HG02981 (cell line): ENCODE measurements around the gene ADGRL1.
"Not testable (repeated sequence)": the region's sequence is repeated elsewhere in the genome, so short reads cannot be mapped to it uniquely, and the experiment has no call there.

Source experiments
- ATAC-seq: cut with Tn5 transposase; IDR thresholded peaks from one replicate; pipeline ENCODE4 v1.9.1; 2021; ENCODE audit warnings: mild to moderate bottlenecking, moderate library complexity; ENCODE audit not compliant: unreplicated experiment

ADGRL1 gene

DNA sequence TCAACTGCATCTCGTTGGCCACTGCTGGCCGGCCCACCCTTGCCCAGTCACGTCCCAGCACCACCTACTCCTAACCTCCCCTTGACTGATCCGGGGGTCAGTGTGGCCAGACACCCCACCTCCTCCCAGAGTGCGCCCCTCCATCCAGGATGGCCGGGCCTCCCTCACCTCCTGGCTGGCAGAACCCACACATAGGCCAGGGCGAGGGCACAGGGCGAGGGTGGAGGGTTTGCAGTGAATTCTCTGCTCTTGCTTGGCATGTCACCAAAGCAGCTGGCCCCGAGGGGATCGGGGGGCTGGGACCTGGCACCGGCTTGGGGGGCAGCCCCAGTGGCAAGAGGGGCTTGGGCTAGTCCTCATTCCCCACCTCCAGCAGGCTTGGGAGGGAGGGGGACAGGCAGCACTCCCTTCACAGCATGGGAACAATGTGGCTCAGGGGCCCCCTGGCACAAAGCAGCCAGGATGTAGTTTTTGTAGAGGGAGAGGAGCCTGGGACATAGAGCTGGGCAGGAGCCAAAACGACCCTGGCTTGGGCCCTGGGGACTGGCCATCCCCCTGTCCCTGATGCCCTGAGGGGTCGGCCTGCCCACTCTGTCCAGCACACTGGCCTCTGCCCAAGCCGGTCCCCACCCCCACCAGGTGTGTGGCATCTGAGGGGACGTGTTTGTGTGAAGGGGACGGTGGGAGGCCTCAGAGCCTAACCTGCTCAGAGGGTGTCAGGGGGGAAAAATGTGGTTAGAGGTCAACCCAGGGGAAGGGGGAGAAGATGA is 41.1 kb downstream of the ADGRL1 start:
- no peak for ATAC-seq

DNA sequence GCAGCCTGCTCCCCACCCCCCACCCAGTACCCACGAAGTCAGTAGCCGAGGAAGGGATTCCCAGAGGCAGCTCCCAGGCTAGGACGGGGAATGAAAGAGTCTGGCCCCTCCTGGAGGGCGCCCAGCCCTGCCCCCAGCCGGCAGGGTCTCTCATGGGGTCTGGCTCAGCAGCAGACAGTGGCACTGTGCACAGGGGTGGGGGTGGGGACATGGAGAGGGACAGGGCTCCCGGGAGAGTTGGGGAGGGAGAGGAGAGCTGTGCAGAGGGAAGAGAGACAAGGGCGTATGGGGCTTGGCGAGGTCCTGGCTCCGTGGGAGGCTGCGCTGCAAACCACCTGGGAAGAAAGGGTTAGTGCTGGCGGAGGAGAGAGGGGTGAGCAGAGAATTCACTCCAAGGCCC is 41.9 kb downstream of the ADGRL1 start:
- no peak for ATAC-seq

GRCh38 chr19:14162871-14163297 is 43.1 kb downstream of the ADGRL1 start:
- no peak for ATAC-seq

DNA sequence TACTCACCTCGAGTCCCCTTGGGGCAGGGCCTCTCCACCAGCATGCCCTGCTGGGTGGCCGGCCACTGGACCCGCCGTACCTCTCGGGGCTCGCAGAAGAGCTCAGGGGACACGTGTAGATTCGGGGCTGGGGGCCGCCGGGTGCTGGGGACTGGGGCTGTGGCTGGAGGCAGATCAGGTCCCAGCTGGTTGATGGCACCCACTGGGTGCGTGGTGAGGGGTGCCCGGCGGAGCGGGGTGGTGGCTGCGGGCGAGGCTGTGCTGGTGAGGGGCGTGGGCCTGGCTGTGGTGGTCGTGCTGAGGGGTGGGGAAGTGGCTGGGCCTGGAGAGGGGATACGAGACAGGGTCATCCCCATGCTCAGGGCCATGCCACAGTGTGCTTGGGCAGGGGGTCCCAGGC is 44.7 kb downstream of the ADGRL1 start:
- ATAC-seq = no peak

DNA sequence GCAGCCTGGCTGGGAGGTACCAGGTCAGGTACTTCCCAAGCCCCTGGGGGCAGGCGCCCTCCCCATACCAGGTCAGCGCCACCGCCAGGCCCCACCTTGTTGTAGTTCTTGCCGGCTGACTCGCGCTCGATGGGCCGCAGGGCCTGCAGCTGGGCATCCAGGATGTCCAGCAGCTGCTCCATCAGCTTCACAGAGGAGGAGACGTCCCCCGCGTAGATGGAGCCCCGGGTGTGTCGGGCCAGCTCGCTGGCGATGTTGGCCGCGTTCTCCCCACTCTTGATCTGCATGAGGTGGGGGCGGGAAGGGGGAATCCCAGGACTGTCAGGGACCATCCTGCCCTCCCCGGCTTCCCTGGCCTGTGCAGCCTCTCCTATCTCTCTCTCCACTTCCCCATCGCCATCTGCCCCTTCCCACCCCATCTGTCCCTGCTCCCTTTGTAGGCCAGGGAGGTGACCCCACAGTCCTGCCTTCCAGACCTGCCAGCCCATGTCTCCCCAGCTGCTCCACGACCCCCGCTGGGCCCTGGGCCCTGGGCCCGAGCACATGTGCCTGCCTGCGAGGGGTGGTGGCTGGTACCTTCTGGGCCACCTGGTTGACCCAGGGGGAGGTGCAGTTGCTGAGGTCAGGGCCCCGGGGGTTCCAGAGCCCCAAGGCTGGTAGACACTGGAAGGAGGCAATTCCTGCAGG is 45.8 kb downstream of the ADGRL1 start:
- no peak for ATAC-seq

DNA sequence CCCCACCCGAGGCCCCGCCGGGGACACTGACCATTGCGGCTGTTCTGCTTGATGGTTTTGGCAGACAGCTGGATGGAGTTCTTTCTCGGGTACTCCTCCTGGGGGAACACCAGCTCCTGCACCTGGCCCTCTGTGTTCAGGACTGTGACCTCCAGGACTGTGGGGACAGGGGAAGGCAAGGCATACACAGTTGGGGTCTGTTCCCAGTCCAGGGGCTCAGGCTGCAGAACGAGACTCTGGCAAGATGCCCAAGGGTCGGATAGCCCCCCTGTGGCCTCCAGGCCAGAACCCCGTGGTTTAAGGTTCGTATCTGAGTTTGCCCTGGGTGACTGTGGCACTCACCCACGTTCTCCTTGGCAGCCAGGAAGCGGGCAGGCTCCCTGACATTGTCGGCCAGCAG is 46.9 kb downstream of the ADGRL1 start:
- ATAC-seq = no peak

GRCh38 chr19:14158276-14159023 is 47.5 kb downstream of the ADGRL1 start:
- ATAC-seq = no peak

- no peak for ATAC-seq
These were observed 48.8 kb downstream of the ADGRL1 start for GRCh38 chr19:14156971-14157717.

DNA sequence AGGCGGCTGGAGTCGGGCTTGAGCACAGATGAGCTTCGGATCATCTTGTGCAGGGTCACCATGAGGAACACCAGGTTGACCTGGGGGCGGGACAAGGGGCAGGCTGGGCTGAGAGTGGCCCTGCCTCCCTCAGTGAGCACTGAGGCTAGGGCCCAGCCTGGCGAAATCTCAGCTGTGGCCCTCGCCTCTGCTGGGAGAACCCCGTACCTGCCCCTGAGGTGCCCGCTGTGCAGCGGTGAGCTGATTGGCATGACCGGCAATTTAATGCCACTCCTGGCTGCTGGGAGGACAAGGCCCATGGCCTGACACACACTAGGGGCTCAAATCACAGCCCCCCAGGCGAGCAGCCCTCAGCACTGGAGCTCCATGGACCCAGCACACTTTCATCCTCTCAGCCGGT is 49.8 kb downstream of the ADGRL1 start:
- no peak for ATAC-seq

DNA sequence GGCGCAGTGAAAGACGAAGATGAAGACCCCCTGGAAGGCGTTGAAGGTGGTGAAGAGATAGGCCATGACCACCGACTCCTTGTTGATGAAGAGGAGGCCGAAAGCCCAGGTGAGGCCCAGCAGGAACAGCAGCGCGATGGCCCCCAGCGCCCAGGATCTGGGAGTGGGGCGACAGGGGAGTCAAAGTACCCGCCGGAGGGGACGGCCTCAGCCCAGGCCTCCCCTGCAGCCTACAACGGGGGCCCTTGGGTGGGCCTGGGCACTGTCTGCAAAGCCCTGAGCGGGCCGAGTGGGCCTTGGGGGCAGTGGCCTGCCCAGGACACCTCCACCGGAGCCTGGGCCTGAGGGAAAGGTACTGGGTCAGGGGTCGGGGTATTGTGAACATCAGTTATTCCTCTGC is 50.6 kb downstream of the ADGRL1 start:
- no peak for ATAC-seq

DNA sequence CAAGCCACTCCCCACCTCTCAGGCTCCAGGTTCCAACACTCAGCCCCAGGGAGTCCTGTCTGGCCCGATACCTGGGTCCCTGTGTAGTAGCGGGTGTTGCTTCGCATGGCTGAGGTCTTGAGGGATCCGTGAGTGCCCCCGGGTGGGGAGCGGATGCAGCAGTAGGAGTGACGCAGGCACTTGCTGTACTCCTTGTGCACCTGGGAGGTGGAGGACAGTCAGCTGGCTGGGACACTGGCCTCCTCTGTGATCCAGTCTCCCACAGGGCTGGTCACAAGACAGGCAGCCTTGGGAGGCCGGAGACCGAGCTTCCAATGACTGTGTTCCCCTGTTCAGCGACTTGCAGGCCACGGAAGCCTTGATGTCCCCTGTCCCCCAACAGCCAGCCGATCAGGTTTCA is 53.3 kb downstream of the ADGRL1 start:
- ATAC-seq = no peak

GRCh38 chr19:14150770-14151661 is 55.0 kb downstream of the ADGRL1 start:
- no peak for ATAC-seq

DNA sequence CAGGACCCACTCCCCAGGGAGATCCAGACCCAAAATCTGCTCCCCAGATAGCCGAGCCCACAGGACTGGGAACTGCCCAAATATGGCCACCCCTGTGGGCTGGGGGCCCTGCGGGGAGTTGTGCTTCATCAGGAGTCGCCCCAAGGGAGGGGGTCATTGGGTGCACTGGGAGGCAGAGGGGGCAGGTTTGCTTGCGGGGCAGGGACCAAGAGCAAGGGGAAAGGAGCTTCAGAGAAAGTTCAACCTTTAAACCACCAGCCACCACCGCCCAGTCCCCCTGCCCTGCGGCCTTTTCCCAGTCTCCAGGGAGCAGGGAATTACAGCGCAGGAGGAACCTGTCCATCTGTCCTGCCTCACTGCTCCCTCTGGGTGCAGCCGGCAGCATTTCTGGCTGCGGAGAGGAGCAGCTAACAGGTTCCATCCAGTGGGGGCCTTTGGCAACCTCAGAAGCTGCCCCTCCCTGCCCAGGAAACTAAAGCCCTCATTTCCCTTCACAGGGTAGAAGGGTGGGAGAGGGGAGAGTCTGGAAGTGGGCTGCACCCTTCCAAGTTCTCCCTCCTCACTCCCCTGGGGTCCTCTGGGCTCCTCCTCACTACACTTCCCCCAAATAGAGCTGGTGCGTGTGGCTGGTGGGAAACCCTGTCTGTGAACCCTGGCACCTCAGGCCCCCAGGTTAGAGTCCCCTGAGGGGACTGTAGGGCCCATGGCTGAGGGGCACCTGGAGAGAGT is 55.8 kb downstream of the ADGRL1 start:
- ATAC-seq = no peak

DNA sequence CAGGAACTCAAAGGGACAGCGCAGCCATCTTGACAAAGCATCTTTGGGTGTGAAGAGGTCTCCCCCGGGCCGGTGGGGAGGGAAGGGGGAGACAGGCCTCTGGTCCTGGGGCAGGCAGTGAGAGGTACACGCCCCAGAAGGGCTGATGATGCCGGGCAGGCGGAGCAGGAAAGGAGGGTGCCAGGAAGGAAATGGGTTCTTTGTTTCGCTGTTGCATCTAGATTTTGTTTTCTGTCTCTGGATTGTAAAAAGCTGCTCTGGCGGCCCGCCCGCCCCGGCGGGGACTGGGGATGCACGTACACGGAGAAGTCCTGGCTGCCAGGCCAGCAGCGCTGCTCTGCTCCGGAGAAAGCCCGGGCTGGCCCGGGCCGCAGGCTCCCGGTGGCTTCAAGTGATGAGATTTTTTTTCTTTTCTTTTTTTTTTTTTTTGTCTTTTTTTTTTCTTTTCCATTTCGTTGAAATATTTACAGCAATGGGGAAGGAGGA is 56.4 kb downstream of the ADGRL1 start:
- no peak for ATAC-seq

DNA sequence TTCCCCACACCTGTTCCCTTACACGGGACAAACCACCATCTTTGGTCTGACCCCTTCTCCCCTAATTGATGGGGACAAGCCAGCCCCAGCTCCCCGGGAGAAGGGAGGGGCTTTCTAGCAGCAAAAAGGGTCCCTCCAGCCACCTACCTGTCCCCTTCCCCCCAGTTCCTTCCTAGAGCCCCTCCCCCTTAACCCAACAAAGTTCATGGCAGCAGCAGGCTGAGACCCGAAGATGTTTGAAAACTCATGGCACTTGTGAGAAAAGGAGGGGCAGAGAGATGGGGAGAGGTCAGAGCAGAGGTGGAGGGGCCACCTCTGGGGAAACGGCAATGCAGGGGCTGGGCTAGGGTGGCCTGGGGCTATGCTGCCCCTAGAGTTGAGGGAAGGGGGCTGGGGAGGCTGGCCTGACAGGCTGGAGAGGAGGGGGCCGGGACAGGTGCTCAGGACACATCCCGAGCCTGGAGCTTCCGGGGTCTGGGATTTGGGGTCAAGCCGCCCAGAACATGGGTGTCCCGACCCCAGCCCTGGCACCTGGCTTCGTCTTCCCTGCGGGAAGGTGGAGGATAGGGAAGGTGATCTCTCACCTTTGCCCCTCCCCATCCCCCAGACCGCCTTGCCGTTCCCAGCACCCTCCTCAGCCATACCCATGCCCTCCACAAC is 57.1 kb downstream of the ADGRL1 start:
- no peak for ATAC-seq

GRCh38 chr19:14147797-14148605 is 58.0 kb downstream of the ADGRL1 start:
- ATAC-seq = no peak

DNA sequence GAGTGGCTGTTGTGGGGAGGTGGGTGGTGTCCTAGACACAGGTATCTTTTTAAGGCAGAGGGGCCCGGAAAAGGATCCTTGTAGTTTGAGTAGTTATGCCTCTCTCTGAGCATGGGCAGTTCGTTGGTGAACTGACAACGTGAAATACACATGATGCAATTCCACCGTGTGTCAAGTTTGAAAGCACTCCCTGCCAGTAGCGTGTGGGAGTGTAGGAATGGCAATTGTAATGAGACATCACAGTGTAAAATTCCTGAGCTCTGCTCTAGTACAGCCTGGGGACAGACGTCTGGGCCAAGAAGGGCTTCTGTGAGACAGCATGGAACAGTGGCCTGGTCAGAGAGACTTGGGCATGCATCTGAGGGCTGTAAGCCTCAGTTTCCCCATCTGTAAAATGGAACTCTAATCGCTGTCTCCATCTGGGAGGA is 59.2 kb downstream of the ADGRL1 start:
- no peak for ATAC-seq

DNA sequence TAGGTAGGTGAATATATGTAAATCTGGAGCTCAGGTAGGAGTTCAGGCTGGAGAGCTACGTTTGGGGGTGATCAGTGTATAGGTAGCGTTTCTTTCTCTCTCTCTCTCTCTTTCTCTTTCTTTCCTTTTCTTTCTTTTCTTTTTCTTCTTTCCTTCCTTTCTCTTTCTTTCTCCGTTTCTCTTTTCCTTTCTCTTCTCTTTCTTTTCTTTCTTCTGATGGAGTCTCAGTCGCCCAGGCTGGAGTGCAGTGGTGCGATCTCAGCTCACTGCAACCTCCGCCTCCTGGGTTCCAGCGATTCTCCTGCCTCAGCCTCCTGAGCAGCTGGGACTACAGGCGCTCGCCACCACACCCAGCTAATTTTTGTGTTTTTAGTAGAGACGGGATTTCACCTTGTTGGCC is 59.8 kb downstream of the ADGRL1 start:
- ATAC-seq = not testable (repeated sequence)
